CD4-positive, alpha-beta T cell (primary cell): ENCODE measurements around the gene C5orf34. TPM values are rescaled to one million over a fixed set of nuclear protein-coding genes. Genes with fewer than 3 reads are reported as not detected.

Experiments used
- ATAC-seq: fragments of 200-7000 bp; cut with Tn5 transposase; one replicate; pipeline ENCODE4 v1.10.0; 2022; ENCODE audit warnings: mild to moderate bottlenecking; ENCODE audit not compliant: poor library complexity
- CTCF ChIA-PET: fragments of 350-600 bp; sonication (Branson Sonifier 250); formaldehyde crosslinking; loops from one replicate; lab custom pipeline; 2021; ENCODE audit warnings: antibody characterized with exemption, inconsistent platforms; lab: Charles Lee
- POLR2A ChIA-PET: fragments of 350-600 bp; sonication (Branson Sonifier 250); formaldehyde crosslinking; loops from one replicate; lab custom pipeline; 2021; ENCODE audit warnings: antibody characterized with exemption, inconsistent platforms; lab: Charles Lee
- DNase-seq, 14 experiments: peaks; one replicate each; pipeline ENCODE4 v3.0.0-alpha.2; 2013 to 2020; ENCODE audit warnings: mixed read lengths in 2 of 14
- H3K27ac ChIP-seq, 2 donors: one replicate each; pipeline versions ENCODE4 v1.5.1 to v1.7.0; 2013; ENCODE audit warnings: low read length in 2 of 2, low read depth in 1 of 2, mild to moderate bottlenecking in 1 of 2
- H3K27me3 ChIP-seq, 2 experiments: 1 replicate in 1 of 2; 2 replicates in 1 of 2; pipeline versions ENCODE4 v1.6.1 to v1.7.0; 2013; ENCODE audit warnings: low read length in 2 of 2, control low read depth in 1 of 2, mild to moderate bottlenecking in 1 of 2, moderate library complexity in 1 of 2; ENCODE audit not compliant: insufficient read depth in 2 of 2, control insufficient read depth in 1 of 2
- H3K36me3 ChIP-seq: one replicate; pipeline ENCODE4 v1.6.1; 2013; ENCODE audit warnings: low read length, control low read depth; ENCODE audit not compliant: insufficient read depth
- H3K4me1 ChIP-seq: one replicate; pipeline ENCODE4 v1.6.1; 2013; ENCODE audit warnings: low read length, control low read depth; ENCODE audit not compliant: insufficient read depth
- H3K4me3 ChIP-seq: one replicate; pipeline ENCODE4 v1.5.1; 2013; ENCODE audit warnings: mild to moderate bottlenecking, low read length, moderate library complexity
- H3K9me3 ChIP-seq, 2 experiments: 1 replicate in 1 of 2; 2 replicates in 1 of 2; pipeline versions ENCODE4 v1.6.1 to v1.7.0; 2013; ENCODE audit warnings: low read length in 2 of 2, mild to moderate bottlenecking in 2 of 2, control low read depth in 1 of 2, moderate library complexity in 1 of 2; ENCODE audit not compliant: control insufficient read depth in 1 of 2, insufficient read depth in 1 of 2
- H3K27ac Mint-ChIP-seq: one replicate; pipeline ENCODE4 v1.8.0; 2020; ENCODE audit warnings: mixed read lengths
- H3K27me3 Mint-ChIP-seq: one replicate; pipeline ENCODE4 v1.8.0; 2021; ENCODE audit warnings: mixed read lengths
- H3K36me3 Mint-ChIP-seq: one replicate; pipeline ENCODE4 v1.8.0; 2021; ENCODE audit warnings: low read depth, mixed read lengths
- H3K4me1 Mint-ChIP-seq: one replicate; pipeline ENCODE4 v1.8.0; 2021; ENCODE audit warnings: low read depth, mixed read lengths
- H3K4me3 Mint-ChIP-seq: one replicate; pipeline ENCODE4 v1.8.0; 2020; ENCODE audit warnings: mild to moderate bottlenecking, mixed read lengths
- H3K9me3 Mint-ChIP-seq: one replicate; pipeline ENCODE4 v1.8.0; 2020; ENCODE audit warnings: mixed read lengths
- intact Hi-C, 2 experiments: fragments of 100-400 bp; cut with DNase I in 1 of 2; cut with micrococcal nuclease in 1 of 2; formaldehyde crosslinking; loops; one replicate each; pipeline versions ENCODE4 v1.15.1 to v1.9.0; 2023 to 2025; cut with DNase I, micrococcal nuclease
- total RNA-seq, 174 experiments: library from RNA in 2 of 174; stranded (reverse) in 2 of 174; gene quantifications; one replicate each; pipeline ENCODE4 v1.2.3 and lab custom pipeline; 2021 to 2026
- TF ChIP-seq, protein P1 (sequence below): fragments of 200-600 bp; IDR thresholded peaks from one replicate; pipeline ENCODE4 v1.8.0; 2022; ENCODE audit warnings: antibody characterized with exemption, mild to moderate bottlenecking

Gene C5orf34
- total RNA-seq, 2 experiments from 2014 or later, result 0.88 to 1.2 TPM

DNA sequence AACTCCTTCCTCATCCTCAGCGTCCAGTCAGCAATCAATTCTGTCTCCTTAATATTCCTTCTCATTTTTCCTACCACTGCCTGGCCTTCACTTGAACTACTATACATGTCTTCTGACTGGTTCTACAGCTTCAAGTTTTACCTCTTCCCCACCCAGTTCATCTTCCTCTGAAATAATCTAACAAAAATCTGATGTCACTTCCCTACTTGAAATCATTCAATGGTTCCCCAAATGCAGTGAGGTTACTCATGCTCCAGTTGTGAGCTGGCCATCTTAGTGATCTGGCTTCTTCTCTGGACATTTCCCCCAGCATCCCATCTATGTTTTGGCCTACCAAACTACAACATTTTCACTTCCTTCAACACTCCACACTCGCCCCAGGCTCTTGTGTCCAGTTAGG lies 16.4 kb downstream of the C5orf34 start:
- Histone ChIP-seq H3K4me3 (no peak overlapping the region), H3K27me3 (no peaks in the 10 kb centered on the region), H3K9me3 (no peaks in the 10 kb centered on the region), H3K36me3 (no peaks in the 10 kb centered on the region), H3K27ac (no peak overlapping the region), H3K4me1 (no peaks in the 10 kb centered on the region)
- Mint-ChIP-seq H3K4me3 (no peak overlapping the region), H3K36me3 (peaks cover 12% of the 10 kb centered on the region), H3K9me3 (no peaks in the 10 kb centered on the region), H3K27ac (no peak overlapping the region), H3K27me3 (no peaks in the 10 kb centered on the region), H3K4me1 (no peaks in the 10 kb centered on the region)
- POLR2A ChIA-PET, result interaction anchor here (1.8 kb wide), 1 partner anchor 14 kb away, joined by 8 read pairs; the partner anchor contains the start of gene TMEM267
- ATAC-seq (no peak), DNase-seq (no peak)
- intact Hi-C loops, result no loop called here
- CTCF ChIA-PET, result no interaction called here
- TF ChIP-seq, protein P1, sequence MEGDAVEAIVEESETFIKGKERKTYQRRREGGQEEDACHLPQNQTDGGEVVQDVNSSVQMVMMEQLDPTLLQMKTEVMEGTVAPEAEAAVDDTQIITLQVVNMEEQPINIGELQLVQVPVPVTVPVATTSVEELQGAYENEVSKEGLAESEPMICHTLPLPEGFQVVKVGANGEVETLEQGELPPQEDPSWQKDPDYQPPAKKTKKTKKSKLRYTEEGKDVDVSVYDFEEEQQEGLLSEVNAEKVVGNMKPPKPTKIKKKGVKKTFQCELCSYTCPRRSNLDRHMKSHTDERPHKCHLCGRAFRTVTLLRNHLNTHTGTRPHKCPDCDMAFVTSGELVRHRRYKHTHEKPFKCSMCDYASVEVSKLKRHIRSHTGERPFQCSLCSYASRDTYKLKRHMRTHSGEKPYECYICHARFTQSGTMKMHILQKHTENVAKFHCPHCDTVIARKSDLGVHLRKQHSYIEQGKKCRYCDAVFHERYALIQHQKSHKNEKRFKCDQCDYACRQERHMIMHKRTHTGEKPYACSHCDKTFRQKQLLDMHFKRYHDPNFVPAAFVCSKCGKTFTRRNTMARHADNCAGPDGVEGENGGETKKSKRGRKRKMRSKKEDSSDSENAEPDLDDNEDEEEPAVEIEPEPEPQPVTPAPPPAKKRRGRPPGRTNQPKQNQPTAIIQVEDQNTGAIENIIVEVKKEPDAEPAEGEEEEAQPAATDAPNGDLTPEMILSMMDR, result no peak

GRCh38 chr5:43497311-43498104 lies 17.4 kb downstream of the C5orf34 start:
- intact Hi-C loops, result no loop called here
- Mint-ChIP-seq H3K27me3 (no peaks in the 10 kb centered on the region), H3K9me3 (no peaks in the 10 kb centered on the region), H3K4me1 (no peaks in the 10 kb centered on the region), H3K36me3 (peaks cover 3% of the 10 kb centered on the region), H3K27ac (no peak overlapping the region), H3K4me3 (no peak overlapping the region)
- TF ChIP-seq, protein P1, result no peak
- Histone ChIP-seq H3K27ac (no peak overlapping the region), H3K27me3 (no peaks in the 10 kb centered on the region), H3K4me3 (no peak overlapping the region), H3K36me3 (no peaks in the 10 kb centered on the region), H3K9me3 (no peaks in the 10 kb centered on the region), H3K4me1 (no peaks in the 10 kb centered on the region)
- ATAC-seq (no peak), DNase-seq (peak in 1 of 14 experiments; percentile 33)
- ChIA-PET POLR2A (interaction anchor here (1.6 to 1.8 kb wide), 2 partner anchors 13 kb away, joined by 8 read pairs; partner anchors contain the start of gene TMEM267), CTCF (interaction anchor here (1.4 kb wide), 1 partner anchor 13 kb away, joined by 6 read pairs; the partner anchor contains the start of gene TMEM267)

GRCh38 chr5:43491326-43491725 lies 23.6 kb downstream of the C5orf34 start:
- no peaks in the 10 kb centered on the region for H3K27me3 ChIP-seq
- H3K4me3 ChIP-seq, result no peak overlapping the region
- no peaks in the 10 kb centered on the region for H3K27me3 Mint-ChIP-seq
- intact Hi-C loops, result no loop called here
- no peak overlapping the region for H3K27ac Mint-ChIP-seq
- CTCF ChIA-PET, result no interaction called here
- H3K27ac ChIP-seq, result no peak overlapping the region
- POLR2A ChIA-PET, result interaction anchor here (2.1 kb wide), 1 partner anchor 7 kb away, joined by 12 read pairs; the partner anchor contains the start of gene TMEM267
- H3K36me3 Mint-ChIP-seq, result no peaks in the 10 kb centered on the region
- ATAC-seq, result no peak
- peaks cover under 1% of the 10 kb centered on the region for H3K4me1 ChIP-seq
- no peaks in the 10 kb centered on the region for H3K36me3 ChIP-seq
- H3K4me3 Mint-ChIP-seq, result no peak overlapping the region
- no peak for DNase-seq
- no peaks in the 10 kb centered on the region for H3K9me3 ChIP-seq
- TF ChIP-seq, protein P1, result no peak
- H3K9me3 Mint-ChIP-seq, result no peaks in the 10 kb centered on the region
- H3K4me1 Mint-ChIP-seq, result peaks cover under 1% of the 10 kb centered on the region
